RPMI7951 (cell line): ENCODE data around the gene PNMA8B. TPM values are rescaled to one million over a fixed set of nuclear protein-coding genes. Genes with fewer than 3 reads are reported as not detected.
"Not testable (repeated sequence)": the region's sequence is repeated elsewhere in the genome, so short reads cannot be mapped to it uniquely, and the experiment has no call there.

Source experiments
- DNase-seq: peaks from one replicate; pipeline ENCODE4 v3.0.0-alpha.2; 2012; ENCODE audit warnings: low read depth
- total RNA-seq: library from RNA; depleted of rRNA; stranded (reverse); fragments of >200 nt; shearing (Covaris generic); gene quantifications from 2 replicates; pipeline ENCODE4 v1.2.3, GENCODE V29; 2014

The PNMA8B gene
- total RNA-seq, 1 experiment from 2014 or later, result not detected

- no peak for DNase-seq
Measured at GRCh38 chr19:46514589-46515289, 19.1 kb upstream of the PNMA8B start.

- peak; percentile 53 for DNase-seq
Measured at GRCh38 chr19:46513461-46514236, 18.0 kb upstream of the PNMA8B start.

GRCh38 chr19:46511237-46511636 lies 15.6 kb upstream of the PNMA8B start:
- no peak for DNase-seq

GRCh38 chr19:46508206-46508605 lies 12.5 kb upstream of the PNMA8B start:
- DNase-seq, result no peak

GRCh38 chr19:46503848-46504453 lies 8.3 kb upstream of the PNMA8B start:
- DNase-seq, result no peak

GRCh38 chr19:46502891-46503290 lies 7.2 kb upstream of the PNMA8B start:
- DNase-seq, result no peak

GRCh38 chr19:46499692-46500091 lies 4.0 kb upstream of the PNMA8B start:
- no peak for DNase-seq

- DNase-seq, result no peak
Measured at GRCh38 chr19:46497773-46498172, 2.1 kb upstream of the PNMA8B start.

- DNase-seq, result not testable (repeated sequence)
Measured at GRCh38 chr19:46496886-46497285, 1.2 kb upstream of the PNMA8B start.

GRCh38 chr19:46496304-46496703 lies 637 bp upstream of the PNMA8B start:
- no peak for DNase-seq

- no peak for DNase-seq
Measured at GRCh38 chr19:46494941-46495785, 504 bp downstream of the PNMA8B start.

GRCh38 chr19:46494146-46494940 lies 1.3 kb downstream of the PNMA8B start:
- DNase-seq, result no peak

GRCh38 chr19:46493236-46494145 lies 2.2 kb downstream of the PNMA8B start:
- DNase-seq, result no peak

- no peak for DNase-seq
Measured at GRCh38 chr19:46492841-46493235, 2.8 kb downstream of the PNMA8B start.

GRCh38 chr19:46491975-46492682 lies 3.5 kb downstream of the PNMA8B start:
- DNase-seq, result no peak

- no peak for DNase-seq
Measured at GRCh38 chr19:46490774-46491173, 4.9 kb downstream of the PNMA8B start.

- no peak for DNase-seq
Measured at GRCh38 chr19:46489445-46490272, 6.0 kb downstream of the PNMA8B start.

- DNase-seq, result no peak
Measured at GRCh38 chr19:46488551-46488950, 7.1 kb downstream of the PNMA8B start.
